ENCODE results near the gene NFIC.
"Not testable (repeated sequence)": the region's sequence is repeated elsewhere in the genome, so short reads cannot be mapped to it uniquely, and the experiment has no call there.

NFIC gene

DNA sequence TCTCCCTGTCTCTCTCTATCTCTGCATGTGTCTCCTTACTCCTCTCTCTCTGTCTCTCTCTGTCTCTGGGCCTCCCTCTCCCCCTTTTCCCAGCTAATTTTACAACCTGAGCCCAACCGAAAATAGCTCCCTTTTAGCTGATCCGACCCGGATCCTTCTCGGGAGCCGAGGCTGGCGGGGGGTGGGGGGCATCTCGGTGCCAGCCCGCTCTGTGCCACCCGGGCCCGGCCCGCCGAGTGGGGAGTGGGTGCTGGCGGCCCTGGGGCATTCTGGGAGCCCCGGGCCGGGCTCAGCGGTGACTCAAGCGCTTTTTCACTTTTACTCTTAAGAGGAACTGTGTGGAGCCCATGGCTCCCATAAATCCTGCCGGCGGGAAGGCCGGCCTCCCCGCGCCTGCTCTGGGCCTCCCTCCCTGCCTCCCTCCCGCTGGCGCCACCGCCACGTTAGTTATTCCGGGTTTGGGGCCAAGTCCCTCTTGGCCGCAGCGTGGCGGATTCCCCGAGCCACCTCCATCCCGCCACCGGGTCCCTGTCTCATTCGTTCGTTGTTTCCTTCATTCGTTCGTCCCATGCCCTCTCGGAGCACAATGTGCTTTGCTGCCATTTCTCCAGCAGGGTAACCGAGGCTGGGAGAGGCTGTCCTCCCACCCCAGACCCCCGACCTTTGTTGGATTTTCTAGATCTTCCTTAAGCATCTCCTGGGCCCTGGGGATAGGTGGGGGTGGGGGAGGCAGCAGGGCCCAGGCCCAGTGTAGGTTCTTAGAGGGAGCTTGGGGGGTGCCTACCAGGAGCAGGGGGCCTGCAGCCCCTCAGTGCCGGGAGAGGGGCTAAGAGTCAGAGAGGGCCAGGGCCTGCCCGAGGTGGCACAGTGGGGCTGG lies 3.2 kb downstream of the NFIC start:
- H3K4me3 ChIP-seq (ENCODE audit: low read depth, low read length) = peak overlapping the region; percentile 89
- no peak for DNase-seq (ENCODE audit: low read depth)

DNA sequence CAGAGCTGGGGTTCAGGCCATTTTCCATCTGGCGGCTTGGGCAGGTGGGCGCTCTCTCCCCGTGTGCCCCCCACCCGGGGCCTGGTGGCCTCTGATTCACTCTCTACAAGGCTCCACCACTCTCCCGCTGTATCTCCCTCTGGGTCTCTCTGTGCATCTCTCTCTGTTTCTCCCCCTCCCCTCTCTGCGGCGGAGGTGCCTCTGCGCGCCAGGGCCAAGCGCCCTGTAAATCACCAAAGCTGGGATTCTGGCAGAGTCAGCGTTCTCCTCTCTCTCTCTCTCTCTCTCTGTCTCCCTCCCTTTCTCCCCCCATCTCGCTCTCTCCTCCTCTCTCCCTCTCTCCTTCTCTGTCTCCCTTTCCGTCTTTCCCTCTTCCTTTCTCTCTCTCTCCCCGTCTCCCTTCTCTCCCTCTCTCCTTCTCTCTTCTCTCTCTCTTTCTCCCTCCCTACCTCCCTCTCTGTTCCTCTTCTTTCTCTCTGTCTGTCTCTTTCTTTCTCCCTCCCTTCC lies 3.9 kb downstream of the NFIC start:
- no peak for DNase-seq (ENCODE audit: low read depth)
- H3K4me3 ChIP-seq (ENCODE audit: low read depth, low read length) = peak overlapping the region; percentile 89

DNA sequence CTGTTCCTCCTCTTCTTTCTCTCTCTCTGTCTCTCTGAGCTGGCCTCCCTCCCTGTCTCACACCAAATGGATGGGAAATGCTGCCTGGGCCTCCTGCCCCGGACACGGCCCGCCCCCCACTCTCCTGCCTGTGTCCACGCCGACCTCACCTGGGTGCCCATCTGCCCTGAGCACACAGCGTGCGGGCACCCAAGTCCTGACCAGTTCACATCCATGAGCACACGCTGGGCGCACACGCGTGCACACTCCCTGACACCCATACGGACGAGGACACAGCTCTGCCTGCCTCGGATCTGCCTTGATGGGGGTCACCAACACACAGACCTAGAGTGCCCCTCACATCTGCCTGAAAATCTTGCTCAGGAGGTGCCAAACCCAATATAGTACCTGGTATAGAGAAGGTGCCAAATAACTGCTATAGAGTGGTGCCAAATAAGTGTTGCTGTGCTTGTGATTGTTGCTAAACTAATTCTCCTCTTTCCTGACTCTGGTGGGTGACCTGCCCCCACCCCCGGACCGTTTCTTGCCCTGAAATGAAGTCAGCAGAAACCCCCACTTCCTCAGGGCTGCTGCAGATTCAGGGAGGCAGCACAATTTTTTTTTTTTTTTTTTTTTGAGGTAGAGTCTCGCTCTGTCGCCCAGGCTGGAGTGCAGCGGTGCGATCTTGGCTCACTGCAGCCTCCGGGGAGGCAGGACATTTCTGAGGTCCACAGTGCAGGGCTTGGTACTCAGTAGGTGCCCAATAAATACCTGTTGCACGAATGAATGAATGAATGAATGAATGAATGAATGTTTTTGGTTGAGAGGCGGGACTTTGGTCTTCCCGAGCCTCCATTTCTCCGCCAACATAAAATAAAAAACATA lies 4.6 kb downstream of the NFIC start:
- H3K4me3 ChIP-seq (ENCODE audit: low read depth, low read length) = peak overlapping the region; percentile 89

DNA sequence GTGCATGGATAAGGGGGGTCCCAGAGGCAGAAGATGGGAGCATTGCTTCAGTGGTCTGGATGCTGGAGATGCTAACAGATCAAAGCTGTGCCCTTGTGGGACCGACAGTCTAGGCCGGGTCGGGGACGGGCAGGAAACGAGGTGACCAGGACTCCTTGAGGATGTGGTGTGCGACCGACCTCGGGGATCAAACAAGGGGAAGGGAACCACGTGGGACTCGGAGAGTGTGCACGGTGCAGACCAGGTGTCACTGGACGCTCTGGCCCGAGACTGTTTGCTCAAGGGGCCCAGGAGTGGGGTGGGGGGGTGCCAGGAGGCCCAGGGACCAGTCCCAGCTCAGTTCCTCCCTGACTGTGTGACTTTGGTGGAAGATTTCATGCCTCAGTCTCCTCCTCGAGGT lies 6.0 kb downstream of the NFIC start:
- no peak for DNase-seq (ENCODE audit: low read depth)
- no peak overlapping the region for H3K4me3 ChIP-seq (ENCODE audit: low read depth, low read length)

More for the DNA sequence above, 4.6 kb downstream of the NFIC start:
- no peak for DNase-seq (ENCODE audit: low read depth)

DNA sequence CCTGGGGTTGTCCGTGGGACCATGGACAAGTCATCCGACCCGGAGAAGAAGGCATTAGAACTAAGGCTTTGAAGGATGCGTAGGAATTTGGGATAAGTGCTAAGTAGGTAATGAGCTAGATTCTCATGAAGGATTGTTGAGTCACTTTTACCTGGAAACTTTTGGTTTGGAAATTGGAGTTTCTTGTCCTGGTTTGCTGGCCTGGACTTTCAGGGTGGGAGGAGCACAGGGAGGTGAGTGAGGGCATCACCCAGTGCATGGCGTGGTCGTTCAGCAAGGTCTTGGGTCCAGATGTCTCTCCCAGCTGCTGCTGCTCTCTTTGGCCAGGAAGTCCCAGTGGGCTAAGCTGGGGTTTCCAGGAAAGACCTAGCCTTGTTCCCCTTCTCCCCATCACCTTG lies 7.6 kb downstream of the NFIC start:
- no peak overlapping the region for H3K4me3 ChIP-seq (ENCODE audit: low read depth, low read length)
- DNase-seq (ENCODE audit: low read depth) = no peak

DNA sequence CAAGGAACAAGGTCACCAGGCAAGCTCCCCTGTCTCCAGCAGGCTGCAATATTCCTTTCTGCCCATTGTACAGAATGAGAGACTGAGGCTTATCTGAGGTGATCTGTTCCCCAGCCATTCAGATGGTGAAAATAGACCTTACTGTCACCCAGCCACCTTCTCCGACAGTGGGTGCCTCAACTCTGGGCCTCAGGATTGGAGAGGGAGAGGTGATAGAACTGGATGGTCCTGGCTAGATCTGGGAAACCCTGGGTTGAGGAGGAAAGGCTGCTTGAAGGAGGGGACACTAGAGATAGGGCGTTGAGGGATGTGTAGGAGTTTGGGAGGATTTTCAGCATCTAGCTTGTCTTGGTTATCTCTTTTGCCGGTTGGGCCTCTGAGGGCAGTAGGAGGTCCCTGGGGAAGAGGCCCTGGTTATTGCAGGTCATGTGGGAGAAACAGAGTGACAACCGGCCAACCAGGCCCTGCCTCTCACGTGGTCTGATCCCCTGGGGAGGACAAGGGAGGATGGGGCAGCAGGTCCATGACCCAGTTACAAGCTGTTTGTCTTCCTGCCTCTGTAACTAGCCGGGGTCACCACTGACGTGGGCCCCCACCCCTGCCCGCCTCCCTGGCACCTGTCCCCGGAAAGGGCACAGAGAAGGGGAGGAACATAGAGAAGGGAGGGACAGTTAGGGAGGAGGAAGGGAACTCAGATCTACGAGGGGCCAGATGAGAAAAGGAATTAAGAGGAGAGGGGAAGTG lies 8.2 kb downstream of the NFIC start:
- no peak overlapping the region for H3K4me3 ChIP-seq (ENCODE audit: low read depth, low read length)
- no peak for DNase-seq (ENCODE audit: low read depth)

DNA sequence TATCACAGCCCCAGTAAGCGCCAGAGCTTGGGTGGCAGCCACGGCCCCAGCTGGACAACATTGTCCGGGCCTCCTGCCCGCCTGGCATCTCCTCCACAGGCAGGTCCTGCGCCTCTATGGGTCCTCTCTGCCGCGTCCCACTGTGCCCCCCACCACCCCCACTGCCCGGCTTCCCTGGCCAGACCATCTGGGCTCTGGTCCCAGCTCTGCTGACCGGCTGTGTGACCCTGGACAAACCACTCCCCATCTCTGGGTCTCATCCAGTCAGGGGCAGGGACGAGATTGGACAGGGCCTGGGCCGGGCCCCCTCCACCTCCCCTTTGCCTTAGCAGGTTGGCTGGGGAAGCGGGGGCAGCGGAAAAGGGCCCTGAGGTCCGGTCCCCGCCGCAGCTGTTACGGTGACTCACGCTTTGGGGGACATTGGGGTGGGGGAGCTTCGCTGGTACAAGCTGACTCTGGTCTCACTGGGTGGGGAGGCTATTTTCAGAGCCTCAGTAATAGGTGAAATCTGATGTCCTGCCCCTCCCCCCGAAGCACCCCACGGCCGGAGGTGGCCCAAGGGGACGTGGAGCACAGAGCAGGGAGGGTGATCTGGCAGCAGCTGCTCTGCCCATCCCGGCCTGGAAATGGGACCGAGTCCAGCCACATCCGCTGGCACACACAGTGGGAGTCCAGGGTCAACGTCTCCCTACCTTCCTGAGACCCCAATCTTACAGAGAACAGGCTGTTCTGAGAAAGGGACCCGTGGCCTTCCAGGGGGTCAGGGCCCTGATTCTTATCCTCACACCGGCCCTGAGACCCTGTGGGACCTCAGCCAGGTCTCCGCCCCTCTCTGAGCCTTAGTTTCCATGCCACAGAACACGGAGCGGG lies 9.1 kb downstream of the NFIC start:
- DNase-seq (ENCODE audit: low read depth) = peak; percentile 52
- no peak overlapping the region for H3K4me3 ChIP-seq (ENCODE audit: low read depth, low read length)

DNA sequence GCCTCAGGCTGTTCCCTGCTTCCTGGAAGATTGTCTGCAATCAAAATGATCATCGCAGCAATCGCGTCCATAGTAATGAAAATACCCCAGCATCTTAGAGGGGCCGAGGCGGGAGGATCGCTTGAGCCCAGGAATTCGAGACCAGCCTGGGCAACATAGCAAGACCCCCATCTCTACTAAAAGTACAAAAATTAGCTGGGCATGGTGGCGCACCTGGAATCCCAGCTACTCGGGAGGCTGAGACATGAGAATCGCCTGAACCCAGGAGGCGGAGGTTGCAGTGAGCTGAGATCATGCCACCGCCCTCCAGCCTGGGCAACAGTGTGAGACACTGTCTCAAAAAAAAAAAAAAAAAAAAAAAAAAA lies 9.7 kb downstream of the NFIC start:
- not testable (repeated sequence) for H3K4me3 ChIP-seq (ENCODE audit: low read depth, low read length); DNase-seq (ENCODE audit: low read depth)

DNA sequence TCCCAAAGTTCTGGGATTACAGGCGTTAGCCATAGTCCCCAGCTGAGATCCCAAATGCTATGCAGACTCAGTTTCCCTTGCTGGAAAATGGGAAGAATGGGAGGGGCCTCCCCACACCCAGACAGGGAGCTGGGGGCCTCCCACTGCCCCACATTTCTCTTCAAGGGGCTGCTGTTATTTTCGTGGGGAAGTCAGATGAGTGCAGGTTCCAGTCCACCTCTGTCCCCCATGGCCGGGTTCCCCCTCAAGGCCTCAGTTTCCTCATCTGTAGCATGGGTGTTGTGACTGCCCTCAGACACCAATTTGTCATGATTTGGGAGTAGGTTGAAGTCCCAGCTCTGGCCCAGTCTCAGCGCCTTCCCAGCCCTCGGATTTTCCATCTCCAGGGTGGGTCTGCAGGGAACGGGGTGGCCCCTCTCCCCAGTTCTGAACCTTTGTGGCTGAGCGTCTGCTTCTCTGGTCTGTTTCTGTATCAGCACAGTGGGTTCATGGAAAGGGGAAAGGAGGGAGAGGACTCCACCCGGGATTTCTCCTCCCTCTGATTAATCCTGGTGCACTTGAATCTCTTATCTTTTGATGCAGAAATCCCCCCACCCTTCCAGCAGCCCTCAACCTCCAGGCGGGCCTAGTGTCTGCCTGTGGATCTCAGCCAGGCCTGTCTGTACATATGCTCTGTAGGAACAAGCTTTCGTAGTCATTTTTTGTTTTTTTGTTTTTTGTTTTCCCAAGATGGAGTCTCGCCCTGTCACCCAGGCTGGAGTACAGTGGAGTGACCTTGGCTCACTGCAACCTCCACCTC lies 12.2 kb downstream of the NFIC start:
- no peak overlapping the region for H3K4me3 ChIP-seq (ENCODE audit: low read depth, low read length)
- DNase-seq (ENCODE audit: low read depth) = no peak

DNA sequence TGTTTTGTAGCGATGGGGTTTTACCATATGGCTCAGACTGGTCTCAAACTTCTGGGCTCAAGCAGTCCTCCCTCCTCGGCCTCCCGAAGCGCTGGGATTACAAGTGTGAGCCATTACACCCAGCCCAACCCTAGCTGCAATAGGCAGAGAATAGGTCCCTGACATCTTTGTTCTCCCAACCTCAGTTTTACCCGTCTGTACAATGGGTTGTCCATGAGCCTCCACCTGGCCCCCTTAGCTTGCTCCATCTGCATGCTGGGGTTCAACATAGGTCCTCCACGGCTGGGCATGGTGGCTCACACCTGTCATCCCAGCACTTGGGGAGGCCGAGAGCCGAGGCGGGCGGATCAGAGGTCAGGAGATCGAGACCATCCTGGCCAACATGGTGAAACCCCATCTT lies 14.4 kb downstream of the NFIC start:
- H3K4me3 ChIP-seq (ENCODE audit: low read depth, low read length) = no peak overlapping the region
- DNase-seq (ENCODE audit: low read depth) = no peak

DNA sequence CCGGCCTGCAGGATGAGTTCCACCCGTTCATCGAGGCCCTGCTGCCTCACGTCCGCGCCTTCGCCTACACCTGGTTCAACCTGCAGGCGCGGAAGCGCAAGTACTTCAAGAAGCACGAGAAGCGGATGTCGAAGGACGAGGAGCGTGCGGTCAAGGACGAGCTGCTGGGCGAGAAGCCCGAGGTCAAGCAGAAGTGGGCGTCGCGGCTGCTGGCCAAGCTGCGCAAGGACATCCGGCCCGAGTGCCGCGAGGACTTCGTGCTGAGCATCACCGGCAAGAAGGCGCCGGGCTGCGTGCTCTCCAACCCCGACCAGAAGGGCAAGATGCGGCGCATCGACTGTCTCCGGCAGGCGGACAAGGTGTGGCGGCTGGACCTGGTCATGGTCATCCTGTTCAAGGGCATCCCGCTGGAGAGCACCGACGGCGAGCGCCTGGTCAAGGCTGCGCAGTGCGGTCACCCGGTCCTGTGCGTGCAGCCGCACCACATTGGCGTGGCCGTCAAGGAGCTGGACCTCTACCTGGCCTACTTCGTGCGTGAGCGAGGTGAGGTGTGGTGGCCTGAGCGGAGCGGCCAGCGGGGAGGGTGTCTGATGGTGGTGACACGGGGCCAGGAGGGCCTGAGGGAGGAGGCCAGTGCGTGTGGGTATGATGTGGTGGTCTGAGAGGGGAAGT lies 15.5 kb downstream of the NFIC start:
- DNase-seq (ENCODE audit: low read depth) = no peak
- no peak overlapping the region for H3K4me3 ChIP-seq (ENCODE audit: low read depth, low read length)

DNA sequence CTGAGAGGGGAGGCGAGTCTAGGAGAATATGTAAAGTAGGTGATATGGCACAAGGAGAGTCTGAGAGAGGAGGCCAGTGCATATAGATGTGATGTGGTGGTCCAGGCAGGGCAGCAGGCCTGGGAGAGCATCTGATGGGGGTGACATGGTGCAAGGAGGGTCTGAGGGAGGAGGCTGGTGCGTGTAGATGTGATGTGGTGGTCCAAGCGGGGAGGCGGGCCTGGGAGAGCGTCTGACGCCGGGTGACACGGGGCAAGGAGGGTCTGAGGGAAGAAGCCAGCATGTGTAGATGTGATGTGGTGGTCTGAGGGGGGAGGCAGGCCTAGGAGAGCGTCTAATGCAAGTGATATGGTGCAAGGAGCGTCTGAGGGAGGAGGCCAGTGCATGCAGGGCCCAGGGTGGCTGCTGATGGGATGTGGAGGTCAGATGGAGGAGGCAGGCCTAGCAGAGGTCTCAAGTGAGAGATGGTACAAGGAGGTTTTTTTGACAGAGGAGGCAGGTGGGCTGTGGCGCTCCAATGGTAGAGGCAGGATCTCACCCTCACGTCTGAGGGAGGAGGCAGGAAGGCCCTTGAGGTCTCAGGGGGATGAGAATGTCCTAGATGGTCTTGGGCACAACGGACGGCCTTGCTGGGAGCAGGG lies 16.2 kb downstream of the NFIC start:
- H3K4me3 ChIP-seq (ENCODE audit: low read depth, low read length) = no peak overlapping the region
- no peak for DNase-seq (ENCODE audit: low read depth)

DNA sequence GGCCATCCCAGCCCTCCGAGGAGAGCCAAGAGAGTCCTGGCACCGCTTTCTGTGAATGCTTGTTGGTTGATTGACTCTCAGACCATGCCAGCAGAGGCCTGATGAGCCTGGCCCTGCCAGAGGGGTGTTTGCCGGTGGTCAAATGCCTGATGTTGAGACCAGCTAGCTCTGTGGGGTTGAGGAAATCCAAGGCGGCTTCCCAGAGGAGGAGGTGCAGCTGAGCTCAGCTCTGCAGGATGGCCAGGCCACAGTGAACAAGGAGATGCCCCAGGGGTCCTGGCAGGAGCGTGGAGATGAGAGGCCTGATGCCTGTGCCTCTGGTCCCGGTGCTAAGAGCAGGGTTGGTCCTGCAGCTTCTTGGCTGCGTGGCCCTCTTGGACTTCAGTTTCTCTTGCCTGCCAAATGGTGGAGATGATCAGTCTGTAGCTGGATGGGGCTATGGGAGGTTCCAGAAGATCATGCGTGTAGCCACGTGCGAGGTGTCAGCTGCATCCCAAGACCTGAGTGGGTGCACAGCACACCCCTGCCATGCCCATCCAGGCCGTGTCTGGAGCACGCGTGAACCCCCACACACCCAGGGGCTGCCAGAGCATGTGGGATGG lies 16.8 kb downstream of the NFIC start:
- H3K4me3 ChIP-seq (ENCODE audit: low read depth, low read length) = no peak overlapping the region

DNA sequence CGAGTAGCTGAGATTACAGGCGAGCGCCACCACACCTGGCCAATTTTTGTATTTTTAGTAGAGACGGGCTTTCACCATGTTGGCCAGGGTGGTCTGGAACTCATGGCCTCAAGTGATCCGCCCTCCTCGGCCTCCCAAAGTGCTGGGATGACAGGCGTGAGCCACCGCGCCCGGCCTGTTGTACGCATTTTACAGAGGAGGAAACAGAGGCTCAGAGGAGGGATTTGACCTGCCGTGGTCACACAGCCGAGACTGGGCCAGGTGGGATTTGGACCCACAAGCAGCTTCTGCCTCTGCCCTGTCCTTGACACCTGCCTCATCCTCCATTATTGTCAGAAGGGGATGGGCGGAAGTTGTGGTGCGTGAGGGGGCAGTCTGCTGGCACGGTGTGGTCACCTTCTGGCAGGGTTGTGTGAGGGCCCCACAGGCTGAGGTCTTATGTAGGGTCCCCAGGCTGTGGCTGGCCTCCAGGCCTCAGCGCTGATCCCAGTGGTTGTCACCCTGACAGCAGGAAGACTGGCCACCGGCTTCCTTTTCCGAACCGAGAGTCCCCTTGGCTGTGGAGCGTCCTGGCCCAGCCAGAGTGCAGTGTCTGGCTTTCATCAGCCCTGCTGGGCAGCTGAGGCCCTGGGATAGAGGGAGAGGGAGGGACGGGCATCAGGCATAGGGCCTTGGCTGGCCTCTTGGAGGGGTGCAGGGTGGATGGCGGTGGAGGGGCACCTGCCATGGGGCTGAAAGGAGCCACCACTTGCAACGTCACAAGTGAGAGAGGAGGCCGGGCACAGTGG lies 20.3 kb downstream of the NFIC start:
- H3K4me3 ChIP-seq (ENCODE audit: low read depth, low read length) = no peak overlapping the region
- DNase-seq (ENCODE audit: low read depth) = no peak

More for the DNA sequence above, 16.8 kb downstream of the NFIC start:
- no peak for DNase-seq (ENCODE audit: low read depth)

DNA sequence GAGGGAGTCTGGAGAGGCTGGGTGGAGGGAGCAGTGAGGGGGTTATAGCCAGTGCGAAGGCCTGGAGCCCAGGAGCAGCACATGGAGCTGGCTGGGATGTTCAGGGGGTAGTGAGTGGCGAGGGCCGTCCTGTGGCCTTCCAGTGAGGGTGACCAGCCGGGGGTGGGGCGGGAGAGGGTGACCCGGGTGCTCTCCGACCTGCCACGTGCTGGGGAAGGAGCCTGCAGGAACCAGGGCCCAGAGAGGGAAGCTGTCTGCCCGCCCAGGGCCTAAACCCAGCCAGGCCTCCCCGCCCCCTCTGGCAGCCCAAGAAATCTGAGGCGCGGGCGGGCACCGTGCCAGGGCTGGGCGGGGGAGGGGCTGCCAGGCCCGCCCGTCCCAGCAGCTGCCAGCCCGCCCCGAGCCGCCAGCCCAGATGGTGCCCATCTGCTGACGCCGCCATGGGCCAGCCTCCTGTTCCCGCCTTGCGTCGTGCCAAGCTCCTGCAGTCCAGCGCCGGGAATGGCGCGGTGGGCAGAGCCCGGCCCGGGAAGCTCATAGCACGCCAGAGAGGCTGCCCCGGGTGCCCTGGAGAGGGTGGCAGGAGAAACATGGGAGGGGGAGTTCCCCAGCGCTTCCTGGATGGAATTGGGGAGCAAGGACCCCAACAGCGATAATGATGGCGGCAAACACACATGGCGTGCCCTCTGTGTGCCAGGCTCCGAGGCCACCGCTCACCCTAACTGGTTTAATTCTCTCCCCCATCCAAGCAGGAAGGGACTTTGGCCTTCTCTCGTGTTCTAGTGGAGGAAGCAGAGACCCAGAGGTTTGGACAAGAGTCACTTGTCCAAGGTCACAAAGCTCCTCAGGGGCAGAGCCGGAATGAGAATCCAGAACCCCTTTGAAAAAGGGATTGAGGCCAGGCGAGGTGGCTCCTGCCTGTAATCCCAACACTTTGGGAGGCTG lies 21.5 kb downstream of the NFIC start:
- DNase-seq (ENCODE audit: low read depth) = no peak
- H3K4me3 ChIP-seq (ENCODE audit: low read depth, low read length) = no peak overlapping the region

All from skeletal muscle cell (primary cell).